Breast epithelium (tissue), 4 donors: Measurements from ENCODE around the gene BMPER. TPM values are rescaled to one million over a fixed set of nuclear protein-coding genes. Genes with fewer than 3 reads are reported as not detected.

ENCODE experiments used
- DNase-seq, 2 donors: peaks; one replicate each; pipeline ENCODE4 v3.0.0-alpha.2; 2019; ENCODE audit warnings: low spot score in 2 of 2
- H3K27ac ChIP-seq, 2 donors: fragments of 200-600 bp; sonication (generic) in 1 of 2; one replicate each; pipeline ENCODE4 v1.5.1; 2016 to 2019; ENCODE audit warnings: mild to moderate bottlenecking in 1 of 2
- H3K27me3 ChIP-seq, 2 donors: fragments of 200-600 bp; sonication (generic) in 1 of 2; one replicate each; pipeline versions ENCODE4 v1.5.1 to v1.6.0; 2017 to 2019; ENCODE audit warnings: control low read depth in 1 of 2, mild to moderate bottlenecking in 1 of 2
- H3K36me3 ChIP-seq: fragments of 200-600 bp; one replicate; pipeline ENCODE4 v1.5.1; 2019
- H3K4me1 ChIP-seq, 2 donors: fragments of 200-600 bp; sonication (generic); one replicate each; pipeline ENCODE4 v1.5.1; 2016 to 2019; ENCODE audit warnings: control low read depth in 1 of 2
- H3K4me3 ChIP-seq, 3 donors: fragments of 200-600 bp; sonication (generic); 1 replicate in 2 of 3; 2 replicates in 1 of 3; pipeline ENCODE4 v1.5.1; 2016 to 2019; ENCODE audit warnings: mild to moderate bottlenecking in 3 of 3, moderate library complexity in 2 of 3
- H3K9me3 ChIP-seq, 2 donors: fragments of 200-600 bp; sonication (generic) in 1 of 2; one replicate each; pipeline ENCODE4 v1.5.1; 2016 to 2019; ENCODE audit warnings: control low read depth in 1 of 2
- CTCF ChIP-seq, 3 donors: fragments of 450-650 bp; IDR thresholded peaks; one replicate each; pipeline ENCODE4 v1.5.1; 2016 to 2017; ENCODE audit warnings: antibody characterized with exemption in 3 of 3, mild to moderate bottlenecking in 3 of 3, moderate library complexity in 3 of 3
- POLR2A ChIP-seq: fragments of 450-650 bp; IDR thresholded peaks from one replicate; pipeline ENCODE4 v1.6.1; 2016; ENCODE audit warnings: antibody characterized with exemption, mild to moderate bottlenecking, moderate library complexity
- POLR2AphosphoS5 ChIP-seq, 3 donors: sonication (generic); formaldehyde crosslinking; IDR thresholded peaks; one replicate each; pipeline ENCODE4 v1.6.1; 2017; ENCODE audit warnings: antibody characterized with exemption in 3 of 3
- intact Hi-C: fragments of 100-400 bp; cut with DNase I; formaldehyde crosslinking; loops from one replicate; pipeline ENCODE4 v1.15.1; 2023; ENCODE audit warnings: low total_unique reads
- total RNA-seq, 3 donors: library from RNA; depleted of rRNA; stranded (reverse); fragments of >200 nt; gene quantifications; one replicate each; pipeline ENCODE4 v1.1.0, GENCODE V29; 2016

BMPER gene
- total RNA-seq, 3 donors from 2014 or later, result 1.6 to 6.9 (median 2.0) TPM

GRCh38 chr7:33892945-33893344 lies 12.4 kb upstream of the BMPER start:
- TF ChIP-seq POLR2A (no peak), POLR2AphosphoS5 (IDR thresholded peaks at IDR 0.05) (no peak), CTCF (IDR thresholded peaks at IDR 0.05) (no peak)
- no peak for DNase-seq
- Histone ChIP-seq H3K9me3 (no peaks in the 10 kb centered on the region), H3K27me3 (no peaks in the 10 kb centered on the region), H3K27ac (no peak overlapping the region), H3K36me3 (no peaks in the 10 kb centered on the region), H3K4me1 (no peaks in the 10 kb centered on the region), H3K4me3 (no peak overlapping the region)
- intact Hi-C loops, result no loop called here

DNA sequence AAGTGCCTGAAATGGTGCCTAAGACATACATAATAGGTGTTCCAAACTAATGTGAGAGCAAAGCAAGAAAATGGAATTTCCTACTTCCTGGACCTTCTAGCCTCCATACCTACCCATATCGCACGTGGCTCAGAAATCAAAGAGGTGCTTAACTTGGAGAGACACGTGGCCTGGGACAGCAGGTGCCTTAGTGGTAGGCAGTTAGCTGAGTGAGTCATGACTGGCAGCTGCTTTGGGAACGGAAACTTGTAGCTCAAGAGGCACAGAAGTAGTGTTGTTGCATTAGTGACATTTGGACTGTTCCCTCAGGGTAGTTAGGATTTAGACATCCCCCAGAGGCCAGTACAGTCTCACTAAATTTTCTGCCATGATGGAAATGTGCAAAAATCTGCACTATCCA lies 12.0 kb upstream of the BMPER start:
- Histone ChIP-seq H3K4me3 (no peak overlapping the region), H3K27me3 (no peaks in the 10 kb centered on the region), H3K27ac (no peak overlapping the region), H3K36me3 (no peaks in the 10 kb centered on the region), H3K9me3 (no peaks in the 10 kb centered on the region), H3K4me1 (no peaks in the 10 kb centered on the region)
- no peak for TF ChIP-seq CTCF (IDR thresholded peaks at IDR 0.05)
- no peak for TF ChIP-seq POLR2A
- TF ChIP-seq POLR2AphosphoS5 (IDR thresholded peaks at IDR 0.05), result no peak
- DNase-seq, result no peak
- intact Hi-C loops, result no loop called here

DNA sequence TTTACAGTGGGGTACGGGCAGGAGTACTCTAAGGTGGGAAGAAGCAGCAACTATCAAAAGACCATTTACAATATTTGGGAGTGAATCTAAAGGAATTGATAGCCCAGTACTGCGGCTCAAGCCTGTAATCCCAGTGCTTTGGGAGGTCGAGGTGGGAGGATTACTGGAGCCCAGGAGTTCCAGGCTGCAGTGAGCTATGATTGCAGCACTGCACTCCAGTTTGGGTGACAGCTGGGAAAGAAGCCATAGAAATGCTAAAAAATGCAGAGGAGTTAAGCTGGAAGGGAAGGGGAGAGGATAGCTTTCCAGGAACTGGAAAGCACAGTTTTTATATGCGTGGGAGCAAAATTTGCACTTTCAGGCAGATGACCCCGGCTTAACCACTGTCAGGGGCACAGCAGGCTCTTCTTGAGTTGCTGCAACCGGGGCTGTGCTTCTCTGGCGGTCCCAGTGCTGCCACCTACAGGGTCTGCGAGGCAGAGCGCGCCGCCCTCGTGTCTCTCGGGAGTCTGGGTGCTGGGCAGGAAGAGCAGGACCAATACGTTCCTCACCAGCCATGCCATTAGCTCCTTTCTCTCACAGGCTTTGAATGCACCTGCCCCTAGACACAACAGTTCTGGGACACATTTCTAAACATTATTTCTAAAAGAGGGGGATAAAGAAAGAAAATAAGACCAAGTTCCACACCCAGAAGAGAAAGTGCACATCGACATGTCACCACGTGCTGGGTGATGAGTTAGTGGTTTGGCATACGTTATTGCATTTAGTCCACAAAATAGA lies 10.1 kb upstream of the BMPER start:
- no peaks in the 10 kb centered on the region for H3K9me3 ChIP-seq
- no peaks in the 10 kb centered on the region for H3K4me1 ChIP-seq
- DNase-seq, result peak; percentile 76 to 85
- TF ChIP-seq POLR2AphosphoS5 (IDR thresholded peaks at IDR 0.05) (no peak), CTCF (IDR thresholded peaks at IDR 0.05) (peak in 2 of 3 donors; percentile 70 to 81), POLR2A (no peak)
- peak overlapping the region in 1 of 3 donors; percentile 27 for H3K4me3 ChIP-seq
- no peaks in the 10 kb centered on the region for H3K27me3 ChIP-seq
- intact Hi-C loops, result no loop called here
- no peak overlapping the region for H3K27ac ChIP-seq
- H3K36me3 ChIP-seq, result no peaks in the 10 kb centered on the region

DNA sequence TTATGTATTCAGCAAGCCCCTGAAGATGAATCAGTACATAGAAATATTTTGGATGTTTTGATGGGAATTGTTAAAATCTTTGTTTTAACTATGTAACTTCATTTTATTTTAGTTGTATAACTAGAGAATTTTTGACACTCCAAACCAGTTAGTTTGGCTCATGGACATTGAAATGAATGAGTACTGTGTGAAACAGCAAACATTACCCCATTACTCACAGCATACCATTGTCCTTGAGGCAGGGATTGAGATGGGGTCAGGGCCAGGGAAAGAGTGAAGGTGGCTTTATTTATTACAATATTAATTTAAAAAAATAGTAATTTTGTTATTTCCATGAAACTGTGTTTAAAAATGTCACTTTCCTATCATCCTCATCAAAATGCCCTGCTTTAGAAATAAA lies 4.8 kb upstream of the BMPER start:
- Histone ChIP-seq H3K36me3 (no peaks in the 10 kb centered on the region), H3K27ac (no peak overlapping the region), H3K9me3 (no peaks in the 10 kb centered on the region), H3K27me3 (peaks cover 0 to 7% of the 10 kb centered on the region in 2 donors), H3K4me1 (no peaks in the 10 kb centered on the region), H3K4me3 (no peak overlapping the region)
- intact Hi-C loops, result loop anchor here (10.0 kb wide), 1 partner anchor 184 kb away; no protein-coding TSS in a partner anchor
- no peak for DNase-seq
- TF ChIP-seq POLR2A (no peak), CTCF (IDR thresholded peaks at IDR 0.05) (no peak), POLR2AphosphoS5 (IDR thresholded peaks at IDR 0.05) (no peak)

DNA sequence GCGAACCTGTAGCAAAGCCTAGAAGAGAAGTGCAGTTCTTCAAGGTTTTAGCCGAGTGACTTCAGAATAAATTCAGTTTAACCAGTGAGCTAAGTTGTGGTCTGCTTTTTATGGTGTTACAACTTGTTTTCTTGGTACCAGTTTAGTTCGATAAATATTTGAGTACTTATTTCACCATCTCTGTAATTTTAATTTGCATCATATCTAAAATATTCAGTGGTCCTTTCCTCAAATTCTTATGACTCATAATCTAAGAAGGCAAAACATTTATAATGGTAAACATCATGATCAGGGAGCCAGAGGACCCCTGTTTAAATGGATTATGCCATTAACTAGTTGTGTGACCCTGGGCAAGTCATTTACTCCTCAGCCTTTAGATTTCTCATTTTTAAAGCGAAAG lies 4.1 kb upstream of the BMPER start:
- DNase-seq, result no peak
- TF ChIP-seq POLR2A, result no peak
- no peak for TF ChIP-seq POLR2AphosphoS5 (IDR thresholded peaks at IDR 0.05)
- TF ChIP-seq CTCF (IDR thresholded peaks at IDR 0.05), result no peak
- no peaks in the 10 kb centered on the region for H3K4me1 ChIP-seq
- no peaks in the 10 kb centered on the region for H3K9me3 ChIP-seq
- H3K27ac ChIP-seq, result no peak overlapping the region
- H3K4me3 ChIP-seq, result no peak overlapping the region
- no peaks in the 10 kb centered on the region for H3K36me3 ChIP-seq
- peaks cover 0 to 14% of the 10 kb centered on the region in 2 donors for H3K27me3 ChIP-seq
- intact Hi-C loops, result loop anchor here (10.0 kb wide), 1 partner anchor 184 kb away; no protein-coding TSS in a partner anchor
